MCF 10A (cell line): ENCODE data around the gene TENT4B. TPM values are rescaled to one million over a fixed set of nuclear protein-coding genes. Genes with fewer than 3 reads are reported as not detected.
A peak's percentile ranks its signal among the peaks of the same experiment; 100 is the strongest.

Experiments
- BruUV-seq: library from RNA; stranded (reverse); fragments of 400-500 nt; replicated peaks from 2 replicates; lab custom pipeline; 2021; lab: Mats Ljungman, UMichigan
- CTCF ChIA-PET: fragments of 300-600 bp; sonication (Branson Sonifier 250); formaldehyde crosslinking; extraction: SDS; loops from one replicate; lab custom pipeline; 2021; ENCODE audit warnings: antibody characterized with exemption, inconsistent platforms; lab: Yijun Ruan, JAX
- POLR2A ChIA-PET: fragments of 300-600, 350-650 bp; sonication (Branson Sonifier 250); formaldehyde crosslinking; extraction: SDS; loops from one replicate; lab custom pipeline; 2020; ENCODE audit warnings: antibody characterized with exemption, inconsistent platforms; lab: Yijun Ruan, JAX
- DNase-seq: peaks from one replicate; pipeline ENCODE4 v3.0.0-alpha.2; 2018; ENCODE audit not compliant: unreplicated experiment
- H3K27ac Mint-ChIP-seq: one replicate; pipeline ENCODE4 v1.8.0; 2022; ENCODE audit warnings: mild to moderate bottlenecking, low read depth, mixed read lengths; ENCODE audit not compliant: unreplicated experiment
- H3K27me3 Mint-ChIP-seq: one replicate; pipeline ENCODE4 v1.8.0; 2022; ENCODE audit warnings: mixed read lengths; ENCODE audit not compliant: insufficient read depth, unreplicated experiment
- H3K36me3 Mint-ChIP-seq: one replicate; pipeline ENCODE4 v1.8.0; 2022; ENCODE audit warnings: mild to moderate bottlenecking, moderate library complexity, mixed read lengths; ENCODE audit not compliant: insufficient read depth, unreplicated experiment
- H3K4me1 Mint-ChIP-seq: one replicate; pipeline ENCODE4 v1.8.0; 2022; ENCODE audit warnings: mixed read lengths; ENCODE audit not compliant: insufficient read depth, unreplicated experiment
- H3K4me3 Mint-ChIP-seq: one replicate; pipeline ENCODE4 v1.8.0; 2022; ENCODE audit warnings: mild to moderate bottlenecking, moderate library complexity, mixed read lengths; ENCODE audit not compliant: unreplicated experiment
- H3K9me3 Mint-ChIP-seq: one replicate; pipeline ENCODE4 v1.8.0; 2022; ENCODE audit warnings: mixed read lengths; ENCODE audit not compliant: unreplicated experiment
- intact Hi-C: fragments of 100-400 bp; cut with micrococcal nuclease; formaldehyde crosslinking; loops from 2 replicates; pipeline ENCODE4 v1.14.1; 2022
- total RNA-seq: library from RNA; stranded (reverse); gene quantifications from 2 replicates; pipeline ENCODE4 v1.2.3, GENCODE V29; 2022
- TF ChIP-seq, protein P1 (sequence below): fragments of 200-600 bp; IDR thresholded peaks from one replicate; pipeline ENCODE4 v1.8.0; 2022; ENCODE audit warnings: antibody characterized with exemption, mild to moderate bottlenecking; ENCODE audit not compliant: unreplicated experiment

Gene TENT4B
- total RNA-seq, 1 experiment from 2014 or later, result 12.1 TPM

DNA sequence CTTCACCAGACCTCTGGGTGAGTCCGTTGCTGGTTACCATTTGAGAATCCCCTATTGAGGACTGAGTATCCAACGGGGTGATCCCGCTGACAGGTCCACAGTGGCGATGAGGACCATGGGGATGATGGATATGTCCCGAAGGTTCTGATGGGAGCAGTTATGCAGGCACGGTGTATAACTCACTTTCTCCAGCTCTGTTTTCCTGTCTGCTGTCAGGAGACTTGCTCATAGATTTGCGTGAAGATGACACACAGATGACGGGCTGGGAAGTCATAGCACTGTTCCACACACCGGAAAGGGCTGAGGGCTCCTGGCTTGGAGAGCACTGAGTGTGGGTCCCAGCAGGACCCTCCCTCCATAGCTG, 91.0 kb downstream of the TENT4B start:
- intact Hi-C loops, result no loop called here
- CTCF ChIA-PET, result interaction anchor here (0.6 to 0.9 kb wide), 2 partner anchors 124 to 199 kb away, joined by 3 to 4 read pairs; no protein-coding TSS in a partner anchor
- POLR2A ChIA-PET, result no interaction called here
- BruUV-seq, result no TSS peak
- Mint-ChIP-seq H3K27ac (no peak overlapping the region), H3K36me3 (no peaks in the 10 kb centered on the region), H3K4me1 (peaks cover 9% of the 10 kb centered on the region), H3K27me3 (no peaks in the 10 kb centered on the region), H3K4me3 (no peak overlapping the region), H3K9me3 (no peaks in the 10 kb centered on the region)
- DNase-seq, result peak; percentile 35
- TF ChIP-seq, protein P1, sequence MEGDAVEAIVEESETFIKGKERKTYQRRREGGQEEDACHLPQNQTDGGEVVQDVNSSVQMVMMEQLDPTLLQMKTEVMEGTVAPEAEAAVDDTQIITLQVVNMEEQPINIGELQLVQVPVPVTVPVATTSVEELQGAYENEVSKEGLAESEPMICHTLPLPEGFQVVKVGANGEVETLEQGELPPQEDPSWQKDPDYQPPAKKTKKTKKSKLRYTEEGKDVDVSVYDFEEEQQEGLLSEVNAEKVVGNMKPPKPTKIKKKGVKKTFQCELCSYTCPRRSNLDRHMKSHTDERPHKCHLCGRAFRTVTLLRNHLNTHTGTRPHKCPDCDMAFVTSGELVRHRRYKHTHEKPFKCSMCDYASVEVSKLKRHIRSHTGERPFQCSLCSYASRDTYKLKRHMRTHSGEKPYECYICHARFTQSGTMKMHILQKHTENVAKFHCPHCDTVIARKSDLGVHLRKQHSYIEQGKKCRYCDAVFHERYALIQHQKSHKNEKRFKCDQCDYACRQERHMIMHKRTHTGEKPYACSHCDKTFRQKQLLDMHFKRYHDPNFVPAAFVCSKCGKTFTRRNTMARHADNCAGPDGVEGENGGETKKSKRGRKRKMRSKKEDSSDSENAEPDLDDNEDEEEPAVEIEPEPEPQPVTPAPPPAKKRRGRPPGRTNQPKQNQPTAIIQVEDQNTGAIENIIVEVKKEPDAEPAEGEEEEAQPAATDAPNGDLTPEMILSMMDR, result no peak

DNA sequence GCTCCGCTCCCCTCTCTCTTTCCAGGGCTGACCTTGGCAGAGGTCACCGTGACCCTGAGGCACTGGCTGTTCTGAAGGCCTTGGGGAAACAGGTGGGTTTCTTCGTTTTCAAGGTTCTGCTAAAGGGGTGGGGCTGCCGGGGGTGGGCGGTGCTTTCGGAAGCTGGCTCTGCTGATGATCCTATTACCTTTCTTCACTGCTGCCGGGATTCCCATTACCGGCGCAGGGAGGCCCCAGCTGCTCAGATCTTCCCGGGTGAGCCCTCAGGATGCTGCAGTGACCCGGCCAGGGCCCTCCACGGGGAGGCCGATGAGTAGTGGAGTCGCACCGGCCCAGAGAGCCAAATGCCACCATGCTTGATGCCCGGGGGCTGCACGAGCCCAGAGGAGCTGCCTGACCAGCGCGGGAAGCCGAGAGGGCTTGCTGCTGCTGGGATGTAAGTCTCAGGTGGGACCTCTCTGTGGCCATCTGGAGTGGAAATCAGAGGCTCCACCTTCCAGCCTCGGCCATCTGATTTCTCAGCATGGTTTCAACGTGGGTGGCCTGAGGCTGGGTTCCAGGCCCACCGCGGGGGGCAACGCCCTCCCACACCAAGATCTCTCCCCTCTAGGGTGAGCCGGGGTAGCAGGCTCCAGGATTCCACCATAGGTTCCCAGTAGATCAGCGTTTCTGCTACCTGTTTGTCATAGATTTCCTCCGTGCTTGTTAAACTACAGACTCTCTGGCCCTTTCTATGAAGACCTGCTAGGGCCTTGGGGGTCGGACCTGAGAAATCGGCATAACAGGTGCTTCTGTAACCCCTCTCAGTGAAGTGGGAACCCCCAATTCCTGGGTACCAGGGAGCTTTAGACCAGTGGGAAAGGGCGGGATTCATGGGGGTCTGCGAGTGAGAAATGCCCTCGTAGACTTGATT, 91.7 kb downstream of the TENT4B start:
- Mint-ChIP-seq H3K9me3 (no peaks in the 10 kb centered on the region), H3K4me1 (peaks cover 9% of the 10 kb centered on the region), H3K27me3 (no peaks in the 10 kb centered on the region), H3K27ac (peak overlapping the region; percentile 85), H3K4me3 (peak overlapping the region; percentile 72), H3K36me3 (peaks cover 5% of the 10 kb centered on the region)
- POLR2A ChIA-PET, result interaction anchor here (0.6 to 1.4 kb wide), 2 partner anchors 8 to 36 kb away, joined by 3 to 4 read pairs; no protein-coding TSS in a partner anchor
- intact Hi-C loops, result no loop called here
- TF ChIP-seq, protein P1, result no peak
- CTCF ChIA-PET, result interaction anchor here (0.6 to 0.8 kb wide), 4 partner anchors 10 to 421 kb away, joined by 3 to 5 read pairs (median 4); no protein-coding TSS in a partner anchor
- DNase-seq, result peak; percentile 42
- TSS peak; percentile 51 for BruUV-seq

DNA sequence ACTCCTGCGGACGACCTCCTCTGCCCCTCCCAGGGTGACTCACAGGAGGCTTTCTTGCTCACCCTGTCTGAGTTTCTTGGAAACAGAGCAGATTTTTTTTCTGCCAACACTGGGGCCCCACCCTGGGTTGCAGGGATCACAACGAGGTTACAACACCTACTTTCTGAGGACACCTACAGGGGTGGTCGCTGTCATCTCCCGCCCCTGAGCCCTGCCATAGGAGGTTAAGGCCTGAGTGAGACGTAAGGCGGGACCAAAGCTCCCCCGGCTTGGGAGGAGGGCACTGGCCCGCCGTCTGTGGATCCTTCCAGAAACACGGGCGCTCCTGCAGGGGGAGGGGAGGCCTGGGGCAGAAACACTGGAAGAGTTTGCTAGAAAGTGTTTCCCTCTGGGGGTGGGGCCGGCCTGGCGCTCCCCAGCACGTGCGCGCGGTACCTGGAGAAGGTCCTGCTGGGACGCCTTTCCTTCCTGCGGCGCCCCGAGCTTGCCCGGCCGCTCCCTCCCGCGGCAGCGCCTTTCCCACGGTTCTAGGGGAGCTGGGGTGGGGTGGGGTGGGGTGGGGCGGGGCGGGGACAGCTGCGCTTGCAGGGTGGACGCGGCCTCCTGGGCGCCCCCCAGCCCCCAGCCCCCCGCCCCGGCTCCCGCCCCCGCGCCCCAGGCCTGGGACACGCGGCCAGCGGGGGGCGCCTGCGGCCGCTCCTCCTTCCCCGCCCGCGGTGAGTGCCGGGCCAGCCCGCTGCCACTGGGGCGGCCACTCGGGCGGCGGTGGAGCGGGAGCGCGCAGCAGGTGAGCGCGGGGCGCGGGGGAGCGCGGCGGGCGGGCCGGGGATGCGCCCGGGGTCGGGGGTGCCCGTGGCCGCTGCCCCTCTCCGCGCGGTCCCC, 92.6 kb downstream of the TENT4B start:
- ChIA-PET POLR2A (interaction anchor here (0.6 to 1.4 kb wide), 3 partner anchors 9 to 1987 kb away, joined by 3 to 4 read pairs (median 3); no protein-coding TSS in a partner anchor), CTCF (interaction anchor here (0.6 to 0.8 kb wide), 4 partner anchors 9 to 454 kb away, joined by 3 to 5 read pairs (median 3); no protein-coding TSS in a partner anchor)
- intact Hi-C loops, result no loop called here
- TF ChIP-seq, protein P1, result peak; percentile 27
- Mint-ChIP-seq H3K4me3 (peak overlapping the region; percentile 72), H3K9me3 (no peaks in the 10 kb centered on the region), H3K27me3 (no peaks in the 10 kb centered on the region), H3K4me1 (peaks cover 10% of the 10 kb centered on the region), H3K27ac (peak overlapping the region; percentile 85), H3K36me3 (peaks cover 5% of the 10 kb centered on the region)
- BruUV-seq, result no TSS peak
- peak; percentile 94 for DNase-seq
